ENCODE measurements around the gene C1QTNF2.

- TF ChIP-seq CTCF (IDR thresholded peaks at IDR 0.05; ENCODE audit: poor library complexity, severe bottlenecking): no peak
- no peak for TF ChIP-seq POLR2AphosphoS5 (IDR thresholded peaks at IDR 0.05)
- TF ChIP-seq EZH2 (IDR thresholded peaks at IDR 0.05; ENCODE audit: borderline replicate concordance, insufficient read depth, low read length, poor library complexity, severe bottlenecking): no peak
- no peak for TF ChIP-seq TAF1 (IDR thresholded peaks at IDR 0.05; ENCODE audit: low read depth)
These were observed 7.2 kb upstream of the C1QTNF2 start for GRCh38 chr5:160377651-160378050.

All from neural cell (in vitro differentiated cells).